HCT116 (cell line): Measurements from ENCODE around the gene RYR3. TPM values are rescaled to one million over a fixed set of nuclear protein-coding genes. Genes with fewer than 3 reads are reported as not detected.

Source experiments
- ATAC-seq: fragments of 200-7000 bp; cut with Tn5 transposase; 2 replicates; pipeline ENCODE4 v1.9.1; 2020; ENCODE audit warnings: mild to moderate bottlenecking, moderate library complexity
- BruUV-seq: library from RNA; stranded (reverse); fragments of 400-500 nt; replicated peaks from 2 replicates; lab custom pipeline; 2021; lab: Mats Ljungman, UMichigan
- CTCF ChIA-PET: fragments of 300-600 bp; sonication (Branson Sonifier 250); formaldehyde crosslinking; loops from one replicate; lab custom pipeline; 2021; ENCODE audit warnings: antibody characterized with exemption; lab: Charles Lee
- POLR2A ChIA-PET: fragments of 300-600, 350-600 bp; sonication (Branson Sonifier 250); formaldehyde crosslinking; loops from one replicate; lab custom pipeline; 2021; ENCODE audit warnings: antibody characterized with exemption; lab: Charles Lee
- RAD21 ChIA-PET, 2 experiments: fragments of 300-600 bp; sonication (Branson Sonifier 250); formaldehyde crosslinking; loops; one replicate each; lab custom pipeline; 2023; ENCODE audit warnings: low total read pairs in 2 of 2; ENCODE audit not compliant: uncharacterized antibody in 2 of 2, unreplicated experiment in 2 of 2, low non-redundant PET in 1 of 2; lab: Charles Lee
- DNase-seq: peaks from one replicate; pipeline ENCODE4 v3.0.0-alpha.2; 2010; ENCODE audit warnings: low read depth, low spot score
- H2AFZ ChIP-seq: fragments of 200-600 bp; shearing (Covaris generic), sonication (generic); 2 replicates; pipeline ENCODE4 v1.6.1; 2017; ENCODE audit warnings: low read depth, mixed run types, mixed read lengths, antibody characterized with exemption, low read length; ENCODE audit not compliant: poor library complexity, severe bottlenecking
- H3K27ac ChIP-seq: 2 replicates; pipeline ENCODE4 v1.5.1; 2012; ENCODE audit warnings: low read depth, low read length
- H3K27me3 ChIP-seq: fragments of 200-600 bp; sonication (generic); 2 replicates; pipeline ENCODE4 v1.6.1; 2016; ENCODE audit warnings: mixed run types, low read length, mixed read lengths; ENCODE audit not compliant: insufficient read depth
- H3K36me3 ChIP-seq, 2 experiments: fragments of 200-500 bp in 1 of 2; fragments of 200-600 bp in 1 of 2; sonication (Bioruptor generic) in 1 of 2; sonication (generic) in 1 of 2; 2 replicates each; pipeline versions ENCODE4 v1.5.1 to v1.6.1; 2014 to 2016; ENCODE audit warnings: low read length in 2 of 2, inconsistent platforms in 1 of 2, mixed read lengths in 1 of 2, mixed run types in 1 of 2; ENCODE audit not compliant: insufficient read depth in 2 of 2, control insufficient read depth in 1 of 2
- H3K4me1 ChIP-seq, 2 experiments: fragments of 200-600 bp in 1 of 2; sonication (generic) in 1 of 2; 2 replicates each; pipeline versions ENCODE4 v1.5.1 to v1.6.1; 2012 to 2017; ENCODE audit warnings: low read length in 2 of 2, inconsistent platforms in 1 of 2, mild to moderate bottlenecking in 1 of 2, mixed read lengths in 1 of 2, mixed run types in 1 of 2, moderate library complexity in 1 of 2; ENCODE audit not compliant: insufficient read depth in 2 of 2, control insufficient read depth in 1 of 2
- H3K4me2 ChIP-seq: fragments of 200-600 bp; sonication (generic); 2 replicates; pipeline ENCODE4 v1.6.1; 2017; ENCODE audit warnings: mixed run types, low read length, mixed read lengths
- H3K4me3 ChIP-seq, 2 experiments: fragments of 200-600 bp in 1 of 2; sonication (generic) in 1 of 2; replicated peaks in 1 of 2; 2 replicates each; pipeline ENCODE4 v1.5.1; 2011 to 2016; ENCODE audit warnings: low read length in 2 of 2, control low read depth in 1 of 2, low read depth in 1 of 2, mild to moderate bottlenecking in 1 of 2, mixed read lengths in 1 of 2, mixed run types in 1 of 2
- H3K79me2 ChIP-seq: fragments of 200-600 bp; sonication (generic); 2 replicates; pipeline ENCODE4 v1.6.1; 2017; ENCODE audit warnings: mild to moderate bottlenecking, mixed run types, low read length, moderate library complexity, mixed read lengths; ENCODE audit not compliant: insufficient read depth
- H3K9ac ChIP-seq: fragments of 200-600 bp; sonication (generic); 2 replicates; pipeline ENCODE4 v1.6.1; 2016; ENCODE audit warnings: low read length, mixed read lengths
- H3K9me2 ChIP-seq: fragments of 200-600 bp; sonication (generic), shearing (Covaris generic); 2 replicates; pipeline ENCODE4 v1.6.1; 2017; ENCODE audit warnings: mixed run types, mild to moderate bottlenecking, moderate library complexity; ENCODE audit not compliant: insufficient read depth
- H3K9me3 ChIP-seq, 2 experiments: fragments of 200-500 bp in 1 of 2; fragments of 200-600 bp in 1 of 2; sonication (Bioruptor generic) in 1 of 2; sonication (generic) in 1 of 2; 2 replicates each; pipeline ENCODE4 v1.6.1; 2014 to 2017; ENCODE audit warnings: low read length in 2 of 2, mixed read lengths in 2 of 2, inconsistent platforms in 1 of 2, low read depth in 1 of 2, mild to moderate bottlenecking in 1 of 2, mixed run types in 1 of 2, moderate library complexity in 1 of 2; ENCODE audit not compliant: control insufficient read depth in 1 of 2, insufficient read depth in 1 of 2
- H4K20me1 ChIP-seq: fragments of 200-600 bp; sonication (generic), shearing (Covaris generic); 2 replicates; pipeline ENCODE4 v1.6.1; 2017; ENCODE audit warnings: mixed run types, mild to moderate bottlenecking, moderate library complexity; ENCODE audit not compliant: insufficient read depth
- ATF3 ChIP-seq: IDR thresholded peaks from 2 replicates; pipeline ENCODE4 v1.6.1; 2012
- CBX3 ChIP-seq: IDR thresholded peaks from 2 replicates; pipeline ENCODE4 v1.6.1; 2012; ENCODE audit warnings: low read depth
- CEBPB ChIP-seq: IDR thresholded peaks from 2 replicates; pipeline ENCODE4 v1.6.1; 2012; ENCODE audit warnings: low read depth
- CTCF ChIP-seq, 3 experiments: fragments of 200-600 bp in 1 of 3; sonication (generic) in 1 of 3; IDR thresholded peaks in 2 of 3; conservative IDR thresholded peaks in 1 of 3; 2 replicates each; pipeline ENCODE4 v1.5.1; 2012 to 2017; ENCODE audit warnings: low read depth in 2 of 3, low read length in 2 of 3, antibody characterized with exemption in 1 of 3, borderline replicate concordance in 1 of 3, control low read depth in 1 of 3, mild to moderate bottlenecking in 1 of 3, mixed read lengths in 1 of 3, mixed run types in 1 of 3, moderate library complexity in 1 of 3; ENCODE audit not compliant: insufficient read depth in 1 of 3
- EGR1 ChIP-seq: IDR thresholded peaks from 2 replicates; pipeline ENCODE4 v1.6.1; 2012; ENCODE audit warnings: low read depth
- ELF1 ChIP-seq: IDR thresholded peaks from 2 replicates; pipeline ENCODE4 v1.6.1; 2012; ENCODE audit warnings: low read depth, borderline replicate concordance
- EZH2 ChIP-seq: fragments of 200-600 bp; sonication (generic); IDR thresholded peaks from 2 replicates; pipeline ENCODE4 v1.6.1; 2017; ENCODE audit warnings: antibody characterized with exemption, mixed run types
- EZH2phosphoT487 ChIP-seq: fragments of 200-600 bp; IDR thresholded peaks from 2 replicates; pipeline ENCODE4 v1.6.1; 2018; ENCODE audit warnings: antibody characterized with exemption, borderline replicate concordance
- FOSL1 ChIP-seq: IDR thresholded peaks from 2 replicates; pipeline ENCODE4 v1.6.1; 2012; ENCODE audit warnings: low read depth
- JUND ChIP-seq: IDR thresholded peaks from 2 replicates; pipeline ENCODE4 v1.6.1; 2012
- POLR2A ChIP-seq: IDR thresholded peaks from 2 replicates; pipeline ENCODE4 v1.7.0; 2011; ENCODE audit warnings: borderline replicate concordance; ENCODE audit not compliant: insufficient read depth, insufficient read length; ENCODE audit errors: extremely low read depth
- POLR2AphosphoS5 ChIP-seq: IDR thresholded peaks from 2 replicates; pipeline ENCODE4 v1.6.1; 2011; ENCODE audit warnings: mild to moderate bottlenecking, low read depth, low read length, moderate library complexity
- RAD21 ChIP-seq: IDR thresholded peaks from 2 replicates; pipeline ENCODE4 v1.6.1; 2012; ENCODE audit warnings: low read depth, mild to moderate bottlenecking
- REST ChIP-seq: IDR thresholded peaks from 2 replicates; pipeline ENCODE4 v1.6.1; 2012; ENCODE audit warnings: low read depth
- SP1 ChIP-seq: IDR thresholded peaks from 2 replicates; pipeline ENCODE4 v1.6.1; 2012; ENCODE audit warnings: low read depth
- SRF ChIP-seq: IDR thresholded peaks from 2 replicates; pipeline ENCODE4 v1.6.1; 2012; ENCODE audit warnings: low read depth
- YY1 ChIP-seq: IDR thresholded peaks from 2 replicates; pipeline ENCODE4 v1.6.1; 2011; ENCODE audit warnings: low read length, low read depth, moderate library complexity, mild to moderate bottlenecking; ENCODE audit not compliant: insufficient replicate concordance; ENCODE audit errors: extremely low read depth
- ZBTB33 ChIP-seq: IDR thresholded peaks from 2 replicates; pipeline ENCODE4 v1.6.1; 2011; ENCODE audit warnings: mild to moderate bottlenecking, low read length, moderate library complexity; ENCODE audit not compliant: insufficient replicate concordance; ENCODE audit errors: extremely low read depth
- ZFX ChIP-seq: fragments of 450-650 bp; IDR thresholded peaks from 2 replicates; pipeline ENCODE4 v1.6.1; 2017
- intact Hi-C: fragments of 100-400 bp; cut with micrococcal nuclease; formaldehyde crosslinking; loops from 2 replicates; pipeline ENCODE4 v1.10.0; 2022
- total RNA-seq: library from RNA; stranded (reverse); gene quantifications from one replicate; pipeline ENCODE4 v1.2.1, GENCODE V29; 2021; ENCODE audit not compliant: unreplicated experiment

RYR3 gene
- total RNA-seq, 1 experiment from 2014 or later, result not detected

- BruUV-seq, result no TSS peak
- CTCF ChIA-PET, result no interaction called here
- POLR2A ChIA-PET, result no interaction called here
- intact Hi-C loops, result no loop called here
- no peaks in the 10 kb centered on the region for H3K9me2 ChIP-seq
- H3K27me3 ChIP-seq, result peaks cover 80% of the 10 kb centered on the region
- no peak for ATAC-seq
- H3K4me1 ChIP-seq, result no peaks in the 10 kb centered on the region
- H2AFZ ChIP-seq, result no peak overlapping the region
- RAD21 ChIA-PET, result no interaction called here
- H3K4me2 ChIP-seq, result no peak overlapping the region
- no peaks in the 10 kb centered on the region for H3K36me3 ChIP-seq
- TF ChIP-seq POLR2A, result no peak
- no peak for TF ChIP-seq JUND
- TF ChIP-seq ELF1, result no peak
- TF ChIP-seq SP1, result no peak
- no peak for TF ChIP-seq RAD21
- no peak for TF ChIP-seq CBX3
- TF ChIP-seq FOSL1, result no peak
- no peak for TF ChIP-seq EZH2
- no peak for TF ChIP-seq YY1
- no peak for TF ChIP-seq ATF3
- no peak for TF ChIP-seq ZFX
- TF ChIP-seq REST, result no peak
- TF ChIP-seq POLR2AphosphoS5, result no peak
- TF ChIP-seq CEBPB, result no peak
- no peak for TF ChIP-seq EGR1
- no peak for TF ChIP-seq EZH2phosphoT487
- no peak for TF ChIP-seq CTCF (IDR thresholded peaks at IDR 0.05 in 2 of 3, conservative IDR thresholded peaks at IDR 0.05 in 1 of 3; ENCODE audit: borderline replicate concordance in 1 of 3, insufficient read depth in 1 of 3, low read depth in 2 of 3, low read length in 2 of 3)
- TF ChIP-seq SRF, result no peak
- TF ChIP-seq ZBTB33, result no peak
- H4K20me1 ChIP-seq, result no peaks in the 10 kb centered on the region
- H3K9ac ChIP-seq, result no peak overlapping the region
- H3K27ac ChIP-seq, result no peak overlapping the region
- no peak for DNase-seq
- no peak overlapping the region for H3K4me3 ChIP-seq
- no peaks in the 10 kb centered on the region for H3K9me3 ChIP-seq
- H3K79me2 ChIP-seq, result no peaks in the 10 kb centered on the region
Observed at GRCh38 chr15:33454996-33455395, 144.2 kb downstream of the RYR3 start.
